Measurements from ENCODE around the gene GLDC.
A peak's percentile ranks its signal among the peaks of the same experiment; 100 is the strongest.
"Not testable (repeated sequence)": the region's sequence is repeated elsewhere in the genome, so short reads cannot be mapped to it uniquely, and the experiment has no call there.

The GLDC gene

GRCh38 chr9:6655036-6655435, 9.5 kb upstream of the GLDC start:
- POLR2A ChIA-PET (ENCODE audit: low non-redundant PET), result no interaction called here
- CTCF ChIA-PET, result no interaction called here
- no peak for DNase-seq (ENCODE audit: low spot score)
- no peak overlapping the region for H3K27ac ChIP-seq
- no peak for TF ChIP-seq CTCF (conservative IDR thresholded peaks at IDR 0.05; ENCODE audit: low read depth)

DNA sequence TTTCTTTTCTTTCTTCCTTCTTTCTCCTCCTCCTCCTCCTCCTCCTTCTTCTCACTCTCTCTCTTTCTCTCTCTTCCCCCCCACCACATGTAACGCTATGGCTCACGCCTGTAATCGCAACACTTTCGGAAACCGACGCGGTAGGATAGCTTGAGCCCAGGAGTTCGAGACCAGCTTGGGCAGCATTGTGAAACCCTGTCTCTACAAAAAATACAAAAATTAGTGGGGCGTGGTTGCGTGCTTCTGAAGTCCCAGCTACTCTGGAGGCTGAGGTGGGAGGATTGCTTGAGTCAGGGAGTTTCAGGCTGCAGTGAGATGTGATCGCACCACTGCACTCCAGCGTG, 736 bp upstream of the GLDC start:
- no peak overlapping the region for H3K27ac ChIP-seq
- ChIA-PET CTCF (no interaction called here), POLR2A (ENCODE audit: low non-redundant PET) (no interaction called here)
- no peak for DNase-seq (ENCODE audit: low spot score)
- no peak for TF ChIP-seq CTCF (conservative IDR thresholded peaks at IDR 0.05; ENCODE audit: low read depth)

DNA sequence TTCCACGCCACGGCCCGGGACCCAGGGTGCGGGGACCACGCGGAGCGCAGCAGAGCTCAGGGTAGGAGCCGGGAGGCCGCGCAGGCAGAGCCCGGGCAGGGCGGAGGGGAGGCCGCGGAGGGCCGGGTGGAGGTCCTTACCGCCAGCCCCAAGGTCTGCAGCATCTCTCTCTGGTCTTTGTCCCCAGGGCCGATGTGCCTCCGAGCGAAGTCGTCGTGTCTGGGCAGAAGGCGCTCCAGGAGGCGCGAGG, 499 bp downstream of the GLDC start:
- POLR2A ChIA-PET (ENCODE audit: low non-redundant PET); H3K27ac ChIP-seq; DNase-seq (ENCODE audit: low spot score): not testable (repeated sequence)
- CTCF ChIA-PET, result interaction anchor here (0.6 kb wide), 1 partner anchor 100 kb away, joined by 3 read pairs; no protein-coding TSS in a partner anchor

DNA sequence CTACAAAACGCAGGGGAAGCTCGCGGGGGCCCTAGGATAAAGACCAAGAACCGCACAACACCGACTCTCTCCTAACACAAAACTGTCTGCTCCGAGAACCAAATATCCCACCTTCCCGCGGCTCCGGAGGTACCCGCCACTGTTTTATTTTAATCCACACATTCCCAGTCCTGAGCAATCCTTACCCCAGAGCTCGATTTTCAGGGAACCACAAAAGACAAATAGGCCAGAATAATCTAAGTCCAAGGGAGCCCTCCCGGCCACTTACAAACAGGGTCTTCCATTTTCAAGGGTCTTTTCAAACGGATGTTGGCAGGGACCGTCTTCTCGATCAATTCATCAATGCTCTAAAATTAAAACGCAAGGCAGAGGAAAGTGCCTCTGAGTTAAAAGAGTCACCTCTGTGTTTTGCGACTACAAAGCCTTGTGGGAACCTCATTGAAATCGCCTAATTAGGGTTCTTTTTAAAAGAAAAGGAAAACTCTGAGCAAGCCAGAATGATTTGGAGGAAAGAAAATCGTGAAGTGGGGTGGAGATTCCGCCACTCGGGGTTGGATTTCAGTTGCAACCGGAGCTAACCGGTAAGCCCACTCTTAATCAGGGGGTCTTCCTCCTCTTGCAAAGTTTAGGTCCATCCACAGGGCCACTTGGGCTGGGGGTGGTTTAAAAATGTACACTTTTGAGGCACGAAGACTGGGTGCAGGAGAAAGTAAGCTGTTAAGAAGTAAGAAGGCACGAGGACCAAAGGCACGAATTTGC, 1.0 kb downstream of the GLDC start:
- POLR2A ChIA-PET (ENCODE audit: low non-redundant PET), result interaction anchor here (0.6 kb wide), 1 partner anchor 217 kb away, joined by 3 read pairs; no protein-coding TSS in a partner anchor

DNA sequence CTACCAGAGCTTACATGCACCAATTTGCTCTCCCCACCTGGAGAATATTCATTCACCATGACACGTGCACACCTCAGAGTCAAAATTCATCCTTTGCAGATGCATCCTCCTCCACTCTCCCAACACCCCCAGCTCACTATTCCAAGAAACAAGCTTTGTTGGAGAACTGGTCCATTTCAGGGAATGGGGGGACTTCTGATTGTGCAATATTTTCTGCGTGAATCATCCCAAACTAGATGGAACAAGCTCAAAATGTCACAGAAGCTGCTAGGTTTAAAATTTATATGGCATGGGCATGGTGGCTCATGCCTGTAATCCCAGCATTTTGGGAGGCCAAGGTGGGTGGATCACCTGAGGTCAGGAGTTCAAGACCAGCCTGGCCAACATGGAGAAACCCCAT, 3.6 kb downstream of the GLDC start:
- H3K27ac ChIP-seq, result peak overlapping the region; percentile 79
- no peak for DNase-seq (ENCODE audit: low spot score)
- ChIA-PET POLR2A (ENCODE audit: low non-redundant PET) (interaction anchor here (0.6 kb wide), 1 partner anchor 394 kb away, joined by 3 read pairs; no protein-coding TSS in a partner anchor), CTCF (interaction anchor here (0.7 kb wide), 1 partner anchor 185 kb away, joined by 4 read pairs; no protein-coding TSS in a partner anchor)
- no peak for TF ChIP-seq CTCF (conservative IDR thresholded peaks at IDR 0.05; ENCODE audit: low read depth)

More for the DNA sequence above, 1.0 kb downstream of the GLDC start:
- H3K27ac ChIP-seq, result no peak overlapping the region
- no peak for DNase-seq (ENCODE audit: low spot score)
- CTCF ChIA-PET, result interaction anchor here (0.6 kb wide), 1 partner anchor 100 kb away, joined by 3 read pairs; no protein-coding TSS in a partner anchor
- TF ChIP-seq CTCF (conservative IDR thresholded peaks at IDR 0.05; ENCODE audit: low read depth), result no peak

DNA sequence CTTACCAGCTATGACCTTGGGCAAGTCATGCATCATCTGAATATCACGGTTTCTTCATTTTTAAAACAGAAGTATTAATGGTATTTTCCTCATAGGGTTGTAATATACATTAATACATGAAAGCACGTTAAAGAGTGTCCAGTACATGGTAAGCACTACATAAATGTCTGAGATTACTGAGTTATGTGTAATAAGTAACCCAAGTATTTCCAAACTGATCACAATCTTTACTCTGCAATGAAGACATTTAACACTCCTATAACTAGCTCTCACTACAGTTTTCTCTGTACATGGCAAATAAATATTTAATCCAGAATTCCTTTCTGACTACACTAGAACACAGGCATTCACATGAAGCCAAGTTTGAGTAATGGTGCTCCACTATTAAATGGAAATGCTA, 4.0 kb downstream of the GLDC start:
- ChIA-PET CTCF (interaction anchor here (0.7 kb wide), 1 partner anchor 186 kb away, joined by 4 read pairs; no protein-coding TSS in a partner anchor), POLR2A (ENCODE audit: low non-redundant PET) (no interaction called here)
- H3K27ac ChIP-seq, result peak overlapping the region; percentile 81
- no peak for TF ChIP-seq CTCF (conservative IDR thresholded peaks at IDR 0.05; ENCODE audit: low read depth)
- DNase-seq (ENCODE audit: low spot score), result no peak

DNA sequence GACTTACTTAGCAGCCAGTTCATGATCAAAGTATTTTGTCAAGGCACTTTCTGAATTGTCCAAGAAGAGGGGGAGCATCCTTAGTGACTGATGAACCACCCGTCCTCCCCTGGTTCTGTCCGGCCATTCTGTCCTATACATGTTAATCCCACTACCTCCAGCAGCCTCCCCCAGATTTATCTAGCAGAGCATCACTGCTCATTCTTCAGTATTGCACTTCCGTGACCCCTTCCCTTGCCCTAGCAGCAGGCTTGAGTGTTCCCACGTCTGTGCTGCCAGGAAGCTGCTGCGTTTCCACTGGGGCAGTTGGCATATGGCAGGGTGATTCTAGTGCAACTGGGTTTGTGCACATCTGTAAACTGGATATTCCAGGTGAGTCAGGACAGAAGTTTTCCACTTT, 4.5 kb downstream of the GLDC start:
- ChIA-PET POLR2A (ENCODE audit: low non-redundant PET) (no interaction called here), CTCF (no interaction called here)
- no peak for TF ChIP-seq CTCF (conservative IDR thresholded peaks at IDR 0.05; ENCODE audit: low read depth)
- DNase-seq (ENCODE audit: low spot score), result no peak
- H3K27ac ChIP-seq, result peak overlapping the region; percentile 81

Measured in RWPE1 (cell line).